PC-3 (cell line): ENCODE measurements around the gene BCAS1. TPM values are rescaled to one million over a fixed set of nuclear protein-coding genes. Genes with fewer than 3 reads are reported as not detected.

Experiments
- ATAC-seq: fragments of 200-7000 bp; cut with Tn5 transposase; 2 replicates; pipeline ENCODE4 v1.9.1; 2020; ENCODE audit warnings: mild to moderate bottlenecking, moderate library complexity
- BruUV-seq: library from RNA; stranded (reverse); fragments of 400-500 nt; replicated peaks from 2 replicates; lab custom pipeline; 2021; lab: Mats Ljungman, UMichigan
- CTCF ChIA-PET: fragments of 300-600 bp; sonication (Branson Sonifier 250); formaldehyde crosslinking; loops from one replicate; lab custom pipeline; 2022; ENCODE audit warnings: antibody characterized with exemption; lab: Charles Lee
- POLR2A ChIA-PET: fragments of 300-600 bp; sonication (Branson Sonifier 250); formaldehyde crosslinking; loops from one replicate; lab custom pipeline; 2022; ENCODE audit warnings: antibody characterized with exemption; ENCODE audit not compliant: unreplicated experiment; lab: Charles Lee
- DNase-seq: peaks from one replicate; pipeline ENCODE4 v3.0.0-alpha.2; 2015
- H2AFZ ChIP-seq: fragments of 300-600 bp; sonication (generic); 2 replicates; pipeline ENCODE4 v1.6.0; 2016; ENCODE audit warnings: antibody characterized with exemption, low read length
- H3F3A ChIP-seq: fragments of 300-600 bp; sonication (generic); one replicate; pipeline ENCODE4 v1.6.0; 2017; ENCODE audit warnings: antibody characterized with exemption, low read length, control low read depth, mild to moderate bottlenecking; ENCODE audit not compliant: unreplicated experiment
- H3K27ac ChIP-seq: fragments of 300-600 bp; sonication (generic); 2 replicates; pipeline ENCODE4 v1.5.1; 2016; ENCODE audit warnings: mild to moderate bottlenecking, low read length
- H3K27me3 ChIP-seq: fragments of 300-600 bp; sonication (generic); 2 replicates; pipeline ENCODE4 v1.6.1; 2016; ENCODE audit warnings: low read length, mixed read lengths
- H3K36me3 ChIP-seq: fragments of 300-600 bp; sonication (generic); 2 replicates; pipeline ENCODE4 v1.6.1; 2016; ENCODE audit warnings: low read depth, mixed run types, low read length, mixed read lengths
- H3K4me1 ChIP-seq: fragments of 300-600 bp; sonication (generic); 2 replicates; pipeline ENCODE4 v1.5.1; 2016; ENCODE audit warnings: low read length; ENCODE audit not compliant: insufficient read depth
- H3K4me2 ChIP-seq: fragments of 300-600 bp; sonication (generic); 2 replicates; pipeline ENCODE4 v1.6.0; 2016; ENCODE audit warnings: low read length
- H3K4me3 ChIP-seq: fragments of 300-600 bp; sonication (generic); 2 replicates; pipeline ENCODE4 v1.5.1; 2016; ENCODE audit warnings: mild to moderate bottlenecking, low read length, mixed read lengths
- H3K79me2 ChIP-seq: fragments of 300-600 bp; sonication (generic); 2 replicates; pipeline ENCODE4 v1.6.1; 2017; ENCODE audit warnings: low read length, mixed read lengths
- H3K9ac ChIP-seq: fragments of 300-600 bp; sonication (generic); 2 replicates; pipeline ENCODE4 v1.6.0; 2016; ENCODE audit warnings: mild to moderate bottlenecking, low read length
- H3K9me2 ChIP-seq: fragments of 300-600 bp; sonication (generic); replicated peaks from 2 replicates; pipeline ENCODE4 v1.6.1; 2016; ENCODE audit warnings: mixed run types, low read length, mixed read lengths
- H3K9me3 ChIP-seq: fragments of 300-600 bp; sonication (generic); 2 replicates; pipeline ENCODE4 v1.6.1; 2016; ENCODE audit warnings: low read length, mixed read lengths
- H4K20me1 ChIP-seq: fragments of 300-600 bp; sonication (generic); 2 replicates; pipeline ENCODE4 v1.6.1; 2016; ENCODE audit warnings: low read length, mixed read lengths
- CTCF ChIP-seq: fragments of 300-600 bp; sonication (generic); conservative IDR thresholded peaks from 2 replicates; pipeline ENCODE4 v1.5.1; 2017; ENCODE audit warnings: antibody characterized with exemption, low read depth, mild to moderate bottlenecking, low read length
- EZH2 ChIP-seq: fragments of 300-600 bp; sonication (generic); IDR thresholded peaks from one replicate; pipeline ENCODE4 v1.6.1; 2017; ENCODE audit warnings: antibody characterized with exemption, mild to moderate bottlenecking, low read length; ENCODE audit not compliant: unreplicated experiment
- EZH2phosphoT487 ChIP-seq: fragments of 300-600 bp; sonication (generic); IDR thresholded peaks from 2 replicates; pipeline ENCODE4 v1.6.1; 2018; ENCODE audit warnings: mild to moderate bottlenecking, antibody characterized with exemption, low read length, borderline replicate concordance
- intact Hi-C: fragments of 100-400 bp; cut with micrococcal nuclease; formaldehyde crosslinking; loops from 2 replicates; pipeline ENCODE4 v1.9.0; 2023
- total RNA-seq: library from RNA; depleted of rRNA; stranded (reverse); fragments of >200 nt; gene quantifications from 2 replicates; pipeline ENCODE4 v1.2.3, GENCODE V29; 2014

The BCAS1 gene
- total RNA-seq, 1 experiment from 2014 or later, result 0.18 TPM

GRCh38 chr20:53902968-53903651 is 167.3 kb downstream of the BCAS1 start:
- Histone ChIP-seq H3K4me1 (peaks cover 66% of the 10 kb centered on the region), H3K4me2 (no peak overlapping the region), H3K9me2 (no peaks in the 10 kb centered on the region), H3K9ac (no peak overlapping the region), H2AFZ (no peak overlapping the region), H4K20me1 (no peaks in the 10 kb centered on the region), H3K27ac (no peak overlapping the region), H3K9me3 (no peaks in the 10 kb centered on the region), H3K27me3 (no peaks in the 10 kb centered on the region), H3K79me2 (no peaks in the 10 kb centered on the region), H3K36me3 (no peaks in the 10 kb centered on the region), H3K4me3 (no peak overlapping the region), H3F3A (peaks cover 27% of the 10 kb centered on the region)
- no peak for DNase-seq
- ATAC-seq, result no peak
- intact Hi-C loops, result no loop called here
- TF ChIP-seq CTCF, result no peak
- TF ChIP-seq EZH2, result no peak
- TF ChIP-seq EZH2phosphoT487, result no peak
- ChIA-PET POLR2A (no interaction called here), CTCF (interaction anchor here (0.7 kb wide), 1 partner anchor 212 kb away, joined by 6 read pairs; no protein-coding TSS in a partner anchor)
- BruUV-seq, result no TSS peak

- ChIA-PET CTCF (interaction anchor here (0.6 to 1.2 kb wide), 2 partner anchors 31 to 145 kb away, joined by 3 to 4 read pairs; no protein-coding TSS in a partner anchor), POLR2A (no interaction called here)
- H3K36me3 ChIP-seq, result no peaks in the 10 kb centered on the region
- ATAC-seq, result no peak
- no TSS peak for BruUV-seq
- H3F3A ChIP-seq, result peaks cover 23% of the 10 kb centered on the region
- H2AFZ ChIP-seq, result no peak overlapping the region
- TF ChIP-seq EZH2phosphoT487 (no peak), CTCF (no peak), EZH2 (no peak)
- no peaks in the 10 kb centered on the region for H4K20me1 ChIP-seq
- intact Hi-C loops, result no loop called here
- peak overlapping the region; percentile 14; the same call in 1 of the 2 replicates for H3K4me3 ChIP-seq
- H3K27me3 ChIP-seq, result no peaks in the 10 kb centered on the region
- H3K9ac ChIP-seq, result peak overlapping the region; percentile 56
- no peak for DNase-seq
- peak overlapping the region; percentile 68 for H3K4me2 ChIP-seq
- peaks cover 53% of the 10 kb centered on the region for H3K4me1 ChIP-seq
- H3K9me3 ChIP-seq, result no peaks in the 10 kb centered on the region
- H3K9me2 ChIP-seq, result no peaks in the 10 kb centered on the region
- H3K79me2 ChIP-seq, result no peaks in the 10 kb centered on the region
- peak overlapping the region; percentile 79 for H3K27ac ChIP-seq
Observed at GRCh38 chr20:53901497-53902096, 168.8 kb downstream of the BCAS1 start.
